ENCODE measurements around the gene PLEKHA6.

The PLEKHA6 gene

DNA sequence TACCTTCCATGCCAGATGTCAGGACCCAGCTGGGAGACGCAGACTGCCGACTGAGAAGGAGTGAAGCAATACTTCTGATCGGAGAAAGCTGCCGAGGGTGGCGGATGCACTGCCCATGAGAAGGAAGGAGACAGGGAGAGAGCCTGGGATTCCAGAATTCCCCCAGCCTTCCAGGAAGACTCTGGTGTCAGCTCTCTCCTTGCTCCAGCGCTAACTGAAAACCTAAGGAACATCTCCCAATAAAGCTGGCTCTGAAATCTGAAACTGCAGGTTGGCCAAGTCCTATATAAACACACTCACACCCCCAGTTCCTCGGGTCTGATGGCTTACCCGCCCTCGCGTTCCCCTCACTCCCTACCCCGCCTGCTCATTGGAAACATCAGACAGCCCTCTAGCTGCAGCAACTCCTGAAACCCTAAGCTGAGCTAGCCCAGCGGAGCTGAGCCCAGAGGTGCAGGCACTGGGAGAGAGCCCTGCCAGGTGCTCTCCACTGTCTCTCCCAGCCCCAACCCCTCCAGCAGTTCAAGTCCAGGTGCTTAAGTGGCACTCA, 52.3 kb downstream of the PLEKHA6 start:
- no peak for DNase-seq

DNA sequence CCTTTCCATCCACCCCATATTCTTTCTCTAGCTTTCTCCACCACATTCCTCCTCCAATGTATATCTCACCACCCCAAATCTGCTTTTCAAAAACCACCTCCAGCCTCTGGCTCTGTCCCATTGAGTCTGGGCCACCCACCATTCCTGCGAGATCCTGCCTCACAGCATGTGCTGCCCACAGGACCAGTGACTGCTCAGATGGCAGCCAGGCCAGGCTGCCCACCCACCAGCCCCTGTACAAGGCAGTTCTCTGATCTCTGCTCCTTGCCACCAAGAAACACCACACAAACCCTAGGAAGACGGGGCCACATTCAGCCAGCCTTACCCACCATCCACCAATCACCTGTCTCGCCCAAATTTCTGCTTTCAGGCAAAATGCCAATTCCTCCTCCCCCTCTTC, 53.7 kb downstream of the PLEKHA6 start:
- no peak for DNase-seq

DNA sequence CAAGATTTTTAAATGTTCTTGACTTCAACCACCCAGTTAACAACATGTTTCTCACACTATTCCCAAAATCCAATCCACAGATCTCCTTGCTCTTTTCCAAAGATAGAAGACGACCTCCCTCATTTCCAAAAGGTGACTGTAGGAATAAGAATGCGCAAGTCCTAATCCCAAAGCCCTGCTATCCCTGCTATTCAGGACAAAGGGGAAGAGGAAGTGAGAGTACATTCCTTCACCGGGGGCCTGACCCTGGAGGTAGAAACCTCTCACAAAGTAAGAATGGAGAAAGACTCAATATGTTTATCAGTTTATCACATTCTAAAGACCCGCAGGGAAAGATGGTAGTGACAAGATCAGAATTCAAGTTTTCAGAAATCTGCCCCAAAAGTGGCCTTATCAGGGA, 55.7 kb downstream of the PLEKHA6 start:
- DNase-seq, result no peak

DNA sequence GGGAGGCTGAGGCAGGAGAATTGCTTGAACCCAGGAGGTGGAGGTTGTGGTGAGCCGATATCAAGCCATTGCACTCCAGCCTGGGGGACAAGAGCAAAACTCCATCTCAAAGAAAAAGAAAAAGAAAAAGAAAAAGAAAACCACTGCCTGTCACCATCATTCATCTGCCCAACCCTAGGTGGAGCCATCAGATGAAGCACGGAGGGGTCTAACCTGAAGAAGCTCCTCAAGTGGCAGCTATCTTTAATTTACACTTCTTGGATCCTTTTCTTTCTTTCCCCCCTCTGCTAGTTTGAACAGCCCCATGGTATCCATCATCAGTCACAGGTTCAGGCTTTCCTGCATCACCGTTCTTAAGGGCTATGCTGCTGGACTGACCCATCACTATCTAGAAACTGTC, 57.0 kb downstream of the PLEKHA6 start:
- no peak for DNase-seq

DNA sequence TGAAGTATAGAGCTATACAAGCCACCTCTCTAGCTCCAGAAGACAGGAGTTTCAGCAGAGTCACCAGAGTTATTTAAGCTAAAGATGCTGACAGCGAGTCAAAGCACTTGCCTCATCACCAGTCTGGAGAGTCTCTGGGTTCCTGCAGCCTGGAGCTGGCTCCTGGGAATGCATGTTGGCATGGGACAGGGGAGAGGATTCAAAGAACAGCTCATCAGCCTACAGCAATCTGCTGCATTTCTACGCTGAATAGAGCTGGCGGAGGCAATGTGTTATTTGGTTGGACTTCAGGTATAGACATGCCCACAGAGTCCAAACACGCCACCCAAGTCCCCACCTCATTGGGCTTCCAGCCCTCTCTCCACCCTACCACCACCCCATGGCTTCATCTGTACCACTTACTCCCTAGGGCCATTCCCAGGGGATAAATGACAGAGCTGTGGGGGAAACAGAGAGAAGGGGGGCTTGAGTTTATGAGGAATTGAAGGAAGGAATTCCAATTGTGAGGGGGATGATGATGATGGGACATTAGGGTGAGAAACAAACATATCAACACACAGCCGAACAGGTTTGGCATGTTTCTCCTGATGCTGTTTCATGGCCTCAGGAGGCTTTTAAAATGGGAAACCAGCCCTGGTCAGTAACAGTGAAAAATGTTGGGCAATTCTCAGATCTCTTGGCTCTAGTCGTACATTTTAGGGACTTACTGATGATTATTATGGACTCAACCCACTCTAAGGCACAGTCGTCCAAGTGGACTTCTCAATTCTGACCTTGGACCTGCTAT, 58.4 kb downstream of the PLEKHA6 start:
- DNase-seq, result no peak

DNA sequence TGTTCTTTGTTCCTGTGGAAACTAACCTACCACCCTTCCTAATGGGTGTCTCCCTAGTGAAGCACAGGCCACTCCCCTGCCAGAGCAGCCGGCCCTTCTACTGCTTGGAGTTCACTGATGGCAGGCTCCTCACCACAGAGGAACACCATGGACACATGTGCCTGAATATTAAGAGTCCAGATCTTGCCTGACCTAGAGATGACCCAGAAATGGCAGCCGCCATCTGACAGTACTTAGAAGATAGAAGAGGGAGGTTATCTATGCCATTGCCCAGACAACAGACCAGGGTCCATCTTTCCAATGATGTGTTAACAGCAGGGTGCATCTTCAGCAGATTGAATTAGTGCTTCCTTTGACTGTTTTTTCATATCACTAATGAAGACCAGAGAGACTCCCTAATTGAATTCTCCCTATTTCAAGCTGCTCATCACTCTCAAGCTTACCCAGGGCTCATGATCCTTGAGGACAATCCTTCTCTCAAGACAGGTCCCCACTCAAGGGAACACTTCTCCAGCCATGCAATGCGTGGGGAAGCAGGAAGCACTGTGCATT, 59.8 kb downstream of the PLEKHA6 start:
- no peak for DNase-seq

DNA sequence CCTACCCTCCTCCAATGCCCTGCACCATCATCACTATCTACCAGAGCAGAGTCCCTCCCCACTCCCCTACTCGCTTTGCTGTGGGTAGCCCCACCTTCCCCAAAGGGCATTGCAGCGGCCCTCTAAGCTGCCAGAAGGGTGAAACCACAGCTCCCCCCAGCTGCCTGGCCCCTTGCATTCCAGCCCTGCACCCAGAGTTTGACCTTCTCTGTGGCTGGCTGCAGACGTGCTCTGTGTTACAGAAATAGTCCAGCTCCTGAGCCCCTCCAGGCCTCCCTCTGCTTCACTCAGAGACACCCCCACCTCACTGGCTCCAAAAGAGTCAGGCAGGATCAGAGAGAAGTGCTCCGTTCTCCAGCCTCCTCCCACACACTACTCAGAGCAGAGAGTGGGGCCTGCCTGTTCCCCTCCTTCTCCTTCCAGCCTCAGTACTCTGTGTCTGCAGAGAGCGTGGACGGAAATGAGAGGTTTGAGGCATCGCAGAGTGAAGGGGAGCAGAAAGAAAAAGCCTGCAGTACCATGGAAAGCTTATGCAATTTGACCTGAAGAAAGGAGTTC, 63.2 kb downstream of the PLEKHA6 start:
- DNase-seq, result no peak

DNA sequence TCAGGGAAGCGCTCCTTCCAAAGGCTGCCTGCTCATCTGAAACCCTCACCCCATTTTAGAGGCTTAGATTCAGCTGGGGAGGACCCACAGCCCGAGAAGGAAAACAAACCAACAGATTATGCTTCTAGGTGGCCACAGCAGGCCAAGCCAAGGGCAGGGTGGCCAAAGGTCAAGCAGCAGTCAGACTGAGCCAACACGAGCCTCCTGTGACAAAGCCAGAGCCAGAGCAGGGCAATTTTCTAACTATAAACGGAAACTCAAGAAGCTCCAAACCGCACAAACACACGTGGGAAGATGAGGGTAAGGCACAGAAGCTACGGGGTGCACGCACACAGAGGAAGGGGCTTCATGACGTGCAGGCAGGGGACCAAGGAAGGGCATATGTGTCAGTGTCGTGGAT, 64.1 kb downstream of the PLEKHA6 start:
- no peak for DNase-seq

DNA sequence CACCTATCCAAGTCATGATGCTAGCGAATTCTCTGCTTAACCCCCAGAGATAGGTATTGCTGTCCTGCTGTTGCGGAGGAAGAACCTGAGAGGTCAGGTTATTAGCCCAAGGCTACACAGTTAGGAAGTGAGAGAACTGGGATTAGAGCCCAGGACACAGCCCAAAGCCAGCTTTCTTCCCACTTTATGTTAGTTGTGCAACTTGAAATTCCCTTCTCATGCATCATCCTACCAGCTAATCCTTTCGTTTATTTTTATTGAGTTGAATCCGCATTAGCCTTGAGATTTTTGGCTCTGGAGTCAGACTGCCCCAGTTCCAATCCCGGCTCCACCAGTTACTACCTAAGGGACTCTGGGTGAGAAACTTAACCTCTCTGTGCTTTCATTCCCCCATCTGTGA, 65.4 kb downstream of the PLEKHA6 start:
- no peak for DNase-seq

DNA sequence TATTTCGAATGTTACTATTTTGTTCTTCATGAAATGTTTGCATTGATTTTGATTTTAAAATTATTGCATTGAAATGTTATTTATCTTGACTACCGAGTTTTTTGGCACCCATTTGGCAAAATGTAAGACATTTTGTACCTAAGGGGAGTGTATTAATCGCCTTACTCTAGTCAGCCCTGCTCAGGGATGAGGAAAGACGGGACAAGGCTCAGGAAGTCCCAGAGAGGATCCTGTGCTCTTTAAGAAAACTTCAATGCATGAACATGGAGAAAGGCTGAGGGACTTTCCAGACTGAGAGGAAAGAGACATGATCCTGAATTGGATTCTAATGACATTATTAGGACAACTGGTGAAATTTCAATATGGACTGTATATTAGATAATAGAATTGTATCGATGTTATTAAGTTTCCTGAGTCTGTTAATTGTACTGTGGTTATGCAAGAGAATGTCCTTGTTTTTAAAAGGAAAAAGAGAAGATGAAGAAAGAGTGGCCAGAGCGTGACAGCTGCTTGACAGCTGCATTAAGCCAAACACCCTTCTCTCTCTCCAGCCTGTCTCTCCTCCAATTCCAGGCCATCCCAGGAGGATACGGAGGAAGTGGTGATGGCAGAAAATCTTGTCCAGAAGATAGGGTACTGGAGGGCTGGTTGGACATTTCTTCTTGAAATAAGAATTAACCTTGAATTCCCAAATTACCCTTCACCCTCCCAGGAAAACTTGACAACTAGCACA, 66.0 kb downstream of the PLEKHA6 start:
- DNase-seq, result no peak

DNA sequence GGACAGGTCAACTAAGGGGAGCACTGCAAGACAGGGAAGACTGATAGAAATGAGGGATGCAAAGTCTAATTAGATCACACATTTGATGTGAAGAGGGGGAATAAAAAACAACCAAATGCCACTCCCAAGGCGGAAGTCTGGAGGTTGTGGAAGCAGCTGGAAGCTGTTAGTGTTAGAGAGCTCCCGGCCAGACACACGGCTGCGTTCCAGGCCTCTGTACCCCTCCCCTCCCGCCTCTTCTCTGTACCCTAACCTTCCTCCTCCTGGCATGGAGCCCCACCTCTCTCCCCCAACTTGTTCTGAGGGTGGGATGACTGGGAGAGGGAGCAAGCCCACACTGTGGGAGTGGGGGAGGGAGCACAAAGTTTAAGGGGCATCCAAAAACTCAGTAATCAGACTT, 67.0 kb downstream of the PLEKHA6 start:
- no peak for DNase-seq

DNA sequence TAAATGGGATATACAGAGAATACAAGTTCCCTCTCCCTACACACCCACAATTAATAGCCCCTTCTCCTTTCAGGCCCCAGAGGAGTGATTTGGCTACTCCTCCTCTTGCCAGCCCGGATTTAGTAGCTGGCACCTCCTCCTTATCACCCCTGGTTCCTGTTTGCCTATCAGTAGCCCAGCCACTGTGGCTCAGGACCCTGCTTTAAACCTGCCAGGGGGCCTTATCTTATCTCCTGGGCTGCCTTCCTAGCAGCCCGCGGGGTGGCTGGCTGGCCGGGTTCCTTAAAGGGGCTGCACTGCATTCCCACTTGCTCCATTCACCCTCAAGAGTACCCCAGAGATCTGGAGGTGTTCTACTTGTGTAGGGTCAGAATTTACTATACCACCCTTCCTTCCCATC, 70.4 kb downstream of the PLEKHA6 start:
- no peak for DNase-seq

DNA sequence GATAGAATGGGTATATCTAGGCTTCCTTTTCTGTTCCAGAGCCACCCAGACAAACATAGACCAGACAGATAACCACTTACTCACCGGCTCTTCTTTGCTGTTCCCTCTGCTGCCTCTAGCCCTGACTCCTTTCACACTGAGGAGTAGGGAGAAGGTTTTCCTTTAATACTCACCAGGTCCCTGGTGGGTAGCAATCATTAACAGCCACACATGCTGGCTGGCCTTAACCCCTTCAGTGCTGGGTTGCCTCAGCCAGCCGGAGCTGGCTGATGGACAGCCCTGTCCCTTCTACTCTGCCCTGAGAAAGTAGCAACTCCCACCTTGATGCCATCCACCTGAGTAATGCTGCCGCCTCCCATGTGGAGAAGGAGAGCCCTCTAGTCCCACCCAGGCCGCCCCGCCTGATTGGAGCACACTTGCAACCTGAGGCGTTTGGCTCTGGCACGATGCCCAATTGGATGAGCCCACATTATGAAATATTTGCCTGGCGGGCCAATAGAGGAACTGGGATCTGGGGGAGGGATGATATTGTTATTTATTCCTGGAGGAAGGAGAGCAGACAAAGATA, 71.6 kb downstream of the PLEKHA6 start:
- no peak for DNase-seq

DNA sequence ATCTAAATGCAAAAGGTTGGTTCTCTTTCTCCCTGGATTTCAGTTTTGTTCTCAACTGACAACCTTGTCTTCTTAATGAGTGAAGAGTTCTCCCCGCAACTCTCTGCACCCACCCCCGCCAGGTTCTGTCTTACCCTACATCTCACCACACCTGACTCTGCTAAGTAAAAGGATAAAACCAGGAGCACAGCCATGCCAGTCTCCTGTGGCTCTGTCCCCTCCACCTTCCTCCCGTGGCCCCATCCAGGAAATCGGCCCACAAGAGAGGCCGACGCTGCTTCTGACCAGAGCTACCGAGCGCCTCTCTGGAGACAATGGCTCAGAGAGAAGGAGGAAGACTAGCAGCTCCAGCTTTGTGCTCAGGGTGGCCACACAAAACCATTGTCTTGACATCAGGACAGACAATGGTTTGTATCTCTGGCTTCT, 72.2 kb downstream of the PLEKHA6 start:
- DNase-seq, result no peak

DNA sequence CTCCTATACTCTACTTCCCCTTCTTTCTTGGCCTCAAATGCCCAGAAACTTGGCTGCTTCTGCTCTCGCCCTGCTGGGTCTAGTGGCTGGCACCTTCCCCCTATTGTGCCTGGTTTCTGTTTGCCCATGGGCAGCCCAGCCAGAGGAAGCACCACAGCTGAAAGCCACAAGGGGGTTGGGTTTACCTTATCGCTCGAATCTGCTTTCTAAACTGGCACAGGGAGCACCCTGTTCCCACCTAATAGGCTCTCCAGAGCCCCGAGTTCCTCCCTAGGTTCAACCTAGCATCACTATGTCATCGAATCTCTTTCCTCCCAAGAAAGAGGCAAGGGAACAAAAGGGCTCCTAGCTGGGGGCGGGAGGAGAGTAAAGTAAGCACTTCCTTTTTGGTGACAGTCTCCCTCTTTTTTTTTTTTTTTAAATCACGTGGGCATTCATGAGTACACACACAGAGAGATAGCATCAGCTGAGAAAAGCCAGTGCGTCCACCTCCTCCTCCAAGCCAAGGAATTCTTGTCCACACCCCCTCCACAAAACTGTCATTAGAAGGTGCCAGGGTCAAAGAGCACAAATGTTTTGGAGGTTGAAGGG, 72.8 kb downstream of the PLEKHA6 start:
- no peak for DNase-seq

DNA sequence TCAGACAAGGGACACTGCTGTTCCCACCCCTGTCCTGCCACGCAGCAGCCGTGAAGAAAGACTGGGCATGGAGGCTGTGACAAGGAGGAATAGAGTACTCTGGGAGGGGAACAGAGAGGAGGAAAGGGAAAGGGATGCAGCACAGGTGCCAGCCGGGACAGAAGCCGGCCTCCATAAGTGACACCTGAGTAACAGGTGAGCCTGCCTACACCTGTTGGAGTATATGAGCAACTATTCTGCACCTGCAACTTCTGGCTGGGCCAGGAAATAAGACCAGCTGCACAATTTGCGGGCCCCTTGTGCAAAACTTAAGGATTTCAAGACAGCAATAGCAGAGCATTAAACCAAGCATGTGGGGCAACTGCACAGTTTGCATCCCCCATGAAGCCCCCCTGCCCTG, 73.4 kb downstream of the PLEKHA6 start:
- no peak for DNase-seq

DNA sequence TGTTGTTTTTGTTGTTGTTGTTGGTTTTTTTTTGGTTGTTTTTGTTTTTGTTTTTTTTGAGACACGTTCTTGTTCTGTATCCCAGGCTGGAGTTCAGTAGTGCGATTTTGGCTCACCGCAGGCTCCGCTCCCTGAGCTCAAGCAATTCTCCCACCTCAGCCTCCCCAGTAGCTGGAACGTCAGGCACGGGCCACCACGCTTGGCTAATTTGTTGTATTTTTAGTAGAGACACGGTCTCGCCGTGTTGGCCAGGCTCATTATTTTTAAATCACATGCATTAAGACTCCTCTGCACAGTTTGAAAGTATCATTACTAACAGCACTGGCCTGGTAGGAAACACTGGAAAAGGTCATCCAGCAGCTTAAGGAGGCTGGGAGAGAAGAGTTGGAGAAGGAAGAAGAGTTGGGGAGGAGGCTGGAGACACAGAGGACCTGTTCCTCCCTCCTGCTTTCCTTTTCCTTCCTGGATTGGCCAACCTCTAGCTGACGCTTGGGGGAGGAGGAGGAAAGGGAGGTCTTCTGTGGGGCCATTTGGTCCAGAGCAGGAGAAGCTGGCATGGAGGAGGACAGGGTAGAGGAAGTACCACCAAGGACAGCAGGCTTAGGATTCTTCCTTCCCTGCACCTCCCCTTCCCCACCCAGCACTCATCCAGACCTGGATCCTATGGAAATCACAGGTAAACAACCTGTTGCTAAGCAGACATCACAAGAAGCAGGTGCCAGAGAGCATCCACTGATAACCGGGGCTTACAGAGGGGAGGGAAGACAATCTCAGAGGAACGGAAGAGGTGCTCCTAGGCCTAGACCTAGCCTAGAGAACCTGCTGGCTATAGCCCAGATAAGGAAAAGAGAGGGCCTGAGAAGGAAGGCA, 74.1 kb downstream of the PLEKHA6 start:
- DNase-seq, result no peak

DNA sequence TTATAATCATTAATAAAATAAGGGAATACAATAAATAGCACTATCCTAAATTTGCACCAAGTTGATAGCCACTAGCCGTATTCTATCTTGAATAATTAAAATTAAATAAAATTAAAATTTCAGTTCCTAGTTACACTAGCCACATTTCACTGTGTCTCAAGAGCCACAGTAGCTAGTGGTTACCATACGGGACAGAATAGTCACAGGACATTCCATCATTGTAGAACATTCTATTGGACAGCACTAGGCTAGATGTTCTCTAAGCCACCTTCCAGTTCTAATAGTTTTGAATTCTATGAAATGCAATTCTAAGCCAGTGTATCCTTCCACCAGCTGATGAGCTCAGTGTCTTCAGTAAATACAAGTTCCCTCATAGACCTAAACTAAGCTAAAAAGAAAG, 74.8 kb downstream of the PLEKHA6 start:
- DNase-seq, result no peak

DNA sequence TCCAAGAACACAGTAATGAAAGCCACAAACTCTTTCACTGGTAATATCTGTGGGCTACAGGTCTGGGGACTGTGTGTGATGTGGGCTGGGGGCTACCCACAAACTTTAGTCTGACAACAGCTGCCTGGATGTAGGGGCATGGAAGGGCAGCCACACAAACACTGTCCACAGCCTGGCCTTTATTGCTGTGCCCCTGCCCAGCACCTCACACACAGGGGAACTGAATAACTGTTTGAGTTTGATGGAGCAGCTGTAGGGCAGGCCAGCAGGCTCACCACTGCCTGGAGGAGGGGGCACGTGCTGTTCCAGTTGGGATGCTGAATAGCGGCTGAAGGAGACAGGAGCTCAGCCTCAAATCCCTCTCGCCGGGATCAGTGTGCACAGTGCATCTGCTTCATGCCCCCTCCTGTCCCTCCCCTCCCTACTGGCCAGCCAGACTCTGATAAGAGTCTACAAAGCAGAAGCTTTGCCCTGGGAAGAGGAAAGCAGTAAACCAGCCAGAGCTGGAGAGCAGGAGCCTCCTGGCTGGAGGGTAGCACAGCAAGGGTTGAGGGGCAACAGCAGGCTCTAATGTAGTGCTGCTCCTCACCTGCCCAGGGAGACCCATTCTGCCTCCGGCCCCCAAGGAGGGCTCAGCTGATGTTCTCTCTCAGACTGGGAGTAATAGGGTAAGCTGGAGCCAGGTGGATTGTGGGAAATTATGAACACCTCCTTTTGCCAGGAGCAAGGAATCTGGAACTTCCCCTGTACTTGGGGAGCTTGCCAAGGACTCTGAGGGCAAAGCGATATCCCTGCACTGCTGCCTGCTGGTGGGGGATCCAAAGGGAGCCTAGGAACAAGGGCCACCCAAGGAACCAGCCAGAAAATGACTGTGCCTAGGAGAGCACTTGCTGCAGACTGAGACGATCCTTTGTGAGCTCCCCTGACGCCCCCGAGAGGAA, 75.7 kb downstream of the PLEKHA6 start:
- no peak for DNase-seq

DNA sequence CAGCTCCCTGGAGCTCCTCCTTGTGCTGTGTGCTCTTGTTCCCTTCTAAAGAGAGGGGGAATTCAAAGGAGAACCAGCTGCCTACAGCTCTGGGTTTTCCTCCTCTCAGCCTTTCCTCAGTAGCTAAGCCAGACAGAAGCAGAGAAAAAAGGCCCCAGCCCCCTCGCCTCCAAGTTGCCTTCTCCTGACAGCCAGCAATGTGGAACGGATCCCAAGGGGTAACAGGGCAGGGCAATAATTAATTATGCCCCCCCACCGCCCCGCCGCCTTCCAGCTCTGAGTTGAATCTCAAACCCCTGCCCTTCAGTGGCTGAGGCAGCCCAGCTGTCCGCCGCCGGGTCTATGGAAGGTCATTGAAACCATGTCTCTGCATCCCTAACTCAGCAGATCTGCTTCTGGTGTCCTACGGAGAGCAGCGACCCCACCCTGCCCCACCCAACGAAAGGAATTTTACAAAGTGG, 76.9 kb downstream of the PLEKHA6 start:
- no peak for DNase-seq
